ENCODE results near the gene SNTA1.

DNA sequence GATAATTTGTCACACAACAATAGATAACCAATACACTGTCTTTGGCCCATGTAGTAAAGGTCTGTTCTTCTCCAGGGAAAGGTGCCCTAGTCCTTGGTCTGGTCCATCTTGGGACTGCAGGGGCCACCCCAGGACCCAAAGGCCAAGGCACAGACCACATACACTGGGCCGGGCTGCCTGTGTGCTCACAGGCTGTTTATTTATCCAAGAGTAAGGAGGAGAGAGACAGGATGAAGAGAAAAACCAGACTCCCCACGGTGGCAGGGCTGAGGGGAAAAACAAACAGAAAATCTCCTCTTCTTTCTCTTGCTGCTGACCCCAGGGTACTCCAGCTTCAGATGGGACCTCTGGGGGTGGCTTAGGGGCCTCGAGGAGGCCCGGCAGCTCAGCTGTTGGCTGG is 35.8 kb downstream of the SNTA1 start:
- TF ChIP-seq, protein P1, sequence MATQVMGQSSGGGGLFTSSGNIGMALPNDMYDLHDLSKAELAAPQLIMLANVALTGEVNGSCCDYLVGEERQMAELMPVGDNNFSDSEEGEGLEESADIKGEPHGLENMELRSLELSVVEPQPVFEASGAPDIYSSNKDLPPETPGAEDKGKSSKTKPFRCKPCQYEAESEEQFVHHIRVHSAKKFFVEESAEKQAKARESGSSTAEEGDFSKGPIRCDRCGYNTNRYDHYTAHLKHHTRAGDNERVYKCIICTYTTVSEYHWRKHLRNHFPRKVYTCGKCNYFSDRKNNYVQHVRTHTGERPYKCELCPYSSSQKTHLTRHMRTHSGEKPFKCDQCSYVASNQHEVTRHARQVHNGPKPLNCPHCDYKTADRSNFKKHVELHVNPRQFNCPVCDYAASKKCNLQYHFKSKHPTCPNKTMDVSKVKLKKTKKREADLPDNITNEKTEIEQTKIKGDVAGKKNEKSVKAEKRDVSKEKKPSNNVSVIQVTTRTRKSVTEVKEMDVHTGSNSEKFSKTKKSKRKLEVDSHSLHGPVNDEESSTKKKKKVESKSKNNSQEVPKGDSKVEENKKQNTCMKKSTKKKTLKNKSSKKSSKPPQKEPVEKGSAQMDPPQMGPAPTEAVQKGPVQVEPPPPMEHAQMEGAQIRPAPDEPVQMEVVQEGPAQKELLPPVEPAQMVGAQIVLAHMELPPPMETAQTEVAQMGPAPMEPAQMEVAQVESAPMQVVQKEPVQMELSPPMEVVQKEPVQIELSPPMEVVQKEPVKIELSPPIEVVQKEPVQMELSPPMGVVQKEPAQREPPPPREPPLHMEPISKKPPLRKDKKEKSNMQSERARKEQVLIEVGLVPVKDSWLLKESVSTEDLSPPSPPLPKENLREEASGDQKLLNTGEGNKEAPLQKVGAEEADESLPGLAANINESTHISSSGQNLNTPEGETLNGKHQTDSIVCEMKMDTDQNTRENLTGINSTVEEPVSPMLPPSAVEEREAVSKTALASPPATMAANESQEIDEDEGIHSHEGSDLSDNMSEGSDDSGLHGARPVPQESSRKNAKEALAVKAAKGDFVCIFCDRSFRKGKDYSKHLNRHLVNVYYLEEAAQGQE (IDR thresholded peaks at IDR 0.05; ENCODE audit: insufficient replicate concordance, low read depth) = no peak
- TF ChIP-seq POLR2AphosphoS5 (IDR thresholded peaks at IDR 0.05; ENCODE audit: low read depth) = no peak
- TF ChIP-seq, protein P2, sequence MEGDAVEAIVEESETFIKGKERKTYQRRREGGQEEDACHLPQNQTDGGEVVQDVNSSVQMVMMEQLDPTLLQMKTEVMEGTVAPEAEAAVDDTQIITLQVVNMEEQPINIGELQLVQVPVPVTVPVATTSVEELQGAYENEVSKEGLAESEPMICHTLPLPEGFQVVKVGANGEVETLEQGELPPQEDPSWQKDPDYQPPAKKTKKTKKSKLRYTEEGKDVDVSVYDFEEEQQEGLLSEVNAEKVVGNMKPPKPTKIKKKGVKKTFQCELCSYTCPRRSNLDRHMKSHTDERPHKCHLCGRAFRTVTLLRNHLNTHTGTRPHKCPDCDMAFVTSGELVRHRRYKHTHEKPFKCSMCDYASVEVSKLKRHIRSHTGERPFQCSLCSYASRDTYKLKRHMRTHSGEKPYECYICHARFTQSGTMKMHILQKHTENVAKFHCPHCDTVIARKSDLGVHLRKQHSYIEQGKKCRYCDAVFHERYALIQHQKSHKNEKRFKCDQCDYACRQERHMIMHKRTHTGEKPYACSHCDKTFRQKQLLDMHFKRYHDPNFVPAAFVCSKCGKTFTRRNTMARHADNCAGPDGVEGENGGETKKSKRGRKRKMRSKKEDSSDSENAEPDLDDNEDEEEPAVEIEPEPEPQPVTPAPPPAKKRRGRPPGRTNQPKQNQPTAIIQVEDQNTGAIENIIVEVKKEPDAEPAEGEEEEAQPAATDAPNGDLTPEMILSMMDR (IDR thresholded peaks at IDR 0.05; ENCODE audit: insufficient read depth, low read length) = no peak

All from HL-60 (cell line).